NCI-H748 (cell line): ENCODE results near the gene ZNF26.

Source experiments
- DNase-seq: peaks from one replicate; lab custom pipeline; 2025; ENCODE audit not compliant: unreplicated experiment; lab: John Stamatoyannopoulos, UW

ZNF26 gene

DNA sequence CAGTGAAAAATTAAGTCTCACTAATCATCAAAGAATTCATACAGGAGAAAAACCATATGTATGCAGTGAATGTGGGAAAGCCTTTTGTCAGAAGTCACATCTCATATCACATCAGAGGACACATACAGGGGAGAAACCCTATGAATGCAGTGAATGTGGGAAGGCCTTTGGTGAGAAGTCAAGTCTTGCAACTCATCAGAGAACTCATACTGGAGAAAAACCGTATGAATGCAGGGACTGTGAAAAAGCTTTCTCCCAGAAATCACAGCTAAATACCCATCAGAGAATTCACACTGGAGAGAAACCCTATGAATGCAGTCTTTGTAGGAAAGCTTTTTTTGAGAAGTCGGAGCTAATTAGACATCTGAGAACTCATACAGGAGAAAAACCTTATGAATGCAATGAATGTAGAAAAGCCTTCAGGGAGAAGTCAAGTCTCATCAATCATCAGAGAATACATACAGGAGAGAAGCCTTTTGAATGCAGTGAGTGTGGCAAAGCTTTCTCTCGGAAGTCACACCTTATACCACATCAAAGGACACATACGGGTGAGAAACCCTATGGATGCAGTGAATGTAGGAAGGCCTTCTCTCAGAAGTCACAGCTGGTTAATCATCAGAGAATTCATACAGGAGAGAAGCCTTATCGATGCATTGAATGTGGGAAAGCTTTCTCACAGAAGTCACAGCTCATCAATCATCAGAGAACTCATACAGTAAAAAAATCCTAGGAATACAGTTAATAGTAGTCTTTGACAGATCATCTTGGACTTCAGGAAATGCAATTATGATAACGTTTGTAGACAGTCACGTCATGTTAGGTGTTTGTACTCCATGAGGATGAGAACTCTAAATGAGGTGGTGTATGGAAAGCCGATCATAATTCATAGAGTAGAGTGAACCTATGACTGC is 72.3 kb downstream of the ZNF26 start:
- peak; percentile 30 for DNase-seq

DNA sequence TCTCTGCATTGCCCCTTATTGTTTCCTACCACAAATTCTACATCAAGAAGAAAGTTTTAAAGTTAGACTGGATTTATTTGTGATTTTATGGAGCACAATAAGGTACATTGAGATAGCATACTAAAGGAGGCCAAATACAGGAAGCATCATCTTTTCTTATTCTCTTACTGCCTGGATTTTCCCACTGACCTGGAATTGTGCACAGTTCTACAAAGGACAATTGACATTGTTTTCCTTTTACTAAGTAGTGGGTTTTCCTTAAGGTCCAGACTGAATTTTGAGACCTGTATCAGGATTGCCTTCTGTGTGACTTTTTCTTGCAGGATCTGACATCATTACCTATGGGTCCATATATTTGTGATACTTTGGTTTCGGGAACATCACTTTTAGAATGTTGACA is 75.8 kb downstream of the ZNF26 start:
- DNase-seq: no peak

DNA sequence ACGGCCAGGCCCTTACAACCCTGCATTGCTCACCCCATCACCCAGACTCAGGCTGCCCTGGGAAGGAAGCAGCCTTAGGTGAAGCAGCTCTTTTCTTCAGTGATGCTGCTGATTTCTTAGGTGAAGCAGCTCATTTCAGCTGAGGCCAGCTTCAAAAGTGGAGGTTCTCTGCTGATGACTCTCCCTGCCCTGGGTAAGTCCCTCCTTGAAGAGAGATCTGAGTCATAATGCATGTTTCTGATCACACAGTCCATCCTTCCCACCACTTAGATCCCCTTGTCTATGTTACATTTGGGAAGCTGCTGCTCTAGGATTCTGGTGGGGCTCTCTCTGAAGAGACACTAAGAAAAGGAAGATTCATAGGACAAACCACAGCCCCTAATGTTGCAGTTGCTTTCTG is 77.4 kb downstream of the ZNF26 start:
- no peak for DNase-seq

DNA sequence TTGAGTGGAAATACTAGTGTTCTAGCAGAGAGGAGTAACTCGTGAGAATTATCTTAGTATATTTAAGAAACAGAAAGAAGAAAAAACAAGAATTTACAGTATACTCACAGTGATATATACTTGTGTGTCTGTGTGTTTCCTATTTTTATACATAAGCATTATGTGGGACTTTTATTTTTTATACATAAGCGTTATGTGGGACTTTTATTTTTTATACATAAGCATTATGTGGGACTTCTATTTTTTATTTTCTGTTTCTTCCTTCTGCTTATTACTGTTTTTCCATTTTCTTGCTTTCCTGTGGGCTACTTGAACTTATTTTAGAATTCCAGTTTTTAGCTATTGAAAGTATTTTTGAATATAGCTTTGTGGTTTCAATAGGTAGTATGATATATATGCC is 87.7 kb downstream of the ZNF26 start:
- no peak for DNase-seq
